HG03457 (cell line): ENCODE measurements around the gene SPDEF.

ENCODE experiments used
- ATAC-seq: cut with Tn5 transposase; IDR thresholded peaks from one replicate; pipeline ENCODE4 v1.9.1; 2021; ENCODE audit warnings: moderate number of reproducible peaks; ENCODE audit not compliant: unreplicated experiment

The SPDEF gene

DNA sequence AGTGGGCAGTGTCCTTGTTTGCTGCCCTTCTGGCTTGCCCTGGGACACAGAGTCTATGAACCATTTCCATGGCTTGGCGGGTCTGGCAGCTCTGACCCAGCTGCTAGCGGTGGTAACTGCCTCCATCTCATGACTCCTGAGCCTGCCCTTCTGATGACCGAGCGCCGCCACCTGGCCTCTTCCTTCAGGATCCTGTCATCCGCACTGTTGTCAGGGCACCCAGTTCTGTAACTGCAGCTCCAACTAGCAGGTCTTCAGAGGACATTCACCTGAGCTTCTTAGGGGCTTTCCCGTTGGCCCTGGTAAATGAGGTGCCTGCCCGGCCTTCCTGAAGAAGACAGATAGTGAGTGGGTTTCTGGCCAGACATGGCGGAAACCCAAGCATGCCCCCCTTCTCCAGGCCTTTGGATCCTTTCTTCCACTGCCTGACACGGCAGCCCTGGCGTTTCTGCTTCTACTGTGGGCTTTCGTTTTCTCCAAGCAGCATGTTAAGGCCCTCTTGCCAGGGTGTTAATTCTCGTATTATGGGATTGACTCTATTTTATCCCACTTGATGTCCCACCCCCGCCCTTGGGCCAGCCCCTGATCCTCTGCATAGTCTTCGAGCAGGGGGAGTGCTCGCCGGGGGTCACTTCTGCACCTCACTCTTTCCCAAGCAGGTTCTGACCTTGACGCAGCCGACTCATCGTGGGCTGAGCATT lies 65.6 kb downstream of the SPDEF start:
- ATAC-seq, result no peak

DNA sequence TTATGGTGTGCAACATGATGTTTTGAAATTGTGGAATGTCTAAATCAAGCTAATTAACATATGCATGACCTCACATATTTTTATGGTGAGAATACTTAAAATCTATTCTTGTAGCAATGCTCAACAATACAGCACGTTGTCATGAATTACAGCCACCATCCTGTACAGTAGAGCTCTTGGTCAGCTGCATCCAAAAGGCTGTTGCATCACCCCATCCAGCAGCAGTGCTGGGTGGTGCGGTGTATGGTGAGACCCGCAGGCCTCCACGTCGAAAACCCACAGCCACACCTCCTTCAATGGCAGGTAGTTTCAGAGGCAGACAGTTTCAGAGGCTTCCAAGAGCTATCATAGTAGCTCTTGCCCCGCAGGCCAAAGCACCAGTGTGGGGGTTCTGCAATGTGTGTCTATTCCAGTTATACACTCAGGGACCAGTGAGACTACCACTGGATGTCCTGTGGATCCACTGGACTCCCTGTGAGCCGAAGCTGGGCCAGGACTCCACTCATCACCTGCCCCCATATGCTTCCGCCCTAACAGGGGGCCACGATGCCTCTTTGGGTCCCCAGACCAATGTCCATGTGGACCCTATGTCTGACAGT lies 66.8 kb downstream of the SPDEF start:
- ATAC-seq, result no peak
